GM13976 (cell line): Measurements from ENCODE around the gene MALAT1.
A peak's percentile ranks its signal among the peaks of the same experiment; 100 is the strongest.

Source experiments
- DNase-seq: peaks from one replicate; pipeline ENCODE4 v3.0.0; 2012; ENCODE audit warnings: low spot score
- in situ Hi-C: fragments of 300-500 bp; cut with MboI; formaldehyde crosslinking; loops from one replicate; pipeline ENCODE4 v1.12.0; 2022; ENCODE audit warnings: low sequenced_read_pairs, mixed read lengths, inconsistent platforms; ENCODE audit not compliant: unreplicated experiment
- TF ChIP-seq, protein P1 (sequence below): IDR thresholded peaks from 2 replicates; pipeline ENCODE4 v1.5.1; 2012; ENCODE audit warnings: borderline replicate concordance, mild to moderate bottlenecking; ENCODE audit not compliant: insufficient read depth; ENCODE audit errors: extremely low read depth, missing control alignments, control extremely low read depth

Gene MALAT1

DNA sequence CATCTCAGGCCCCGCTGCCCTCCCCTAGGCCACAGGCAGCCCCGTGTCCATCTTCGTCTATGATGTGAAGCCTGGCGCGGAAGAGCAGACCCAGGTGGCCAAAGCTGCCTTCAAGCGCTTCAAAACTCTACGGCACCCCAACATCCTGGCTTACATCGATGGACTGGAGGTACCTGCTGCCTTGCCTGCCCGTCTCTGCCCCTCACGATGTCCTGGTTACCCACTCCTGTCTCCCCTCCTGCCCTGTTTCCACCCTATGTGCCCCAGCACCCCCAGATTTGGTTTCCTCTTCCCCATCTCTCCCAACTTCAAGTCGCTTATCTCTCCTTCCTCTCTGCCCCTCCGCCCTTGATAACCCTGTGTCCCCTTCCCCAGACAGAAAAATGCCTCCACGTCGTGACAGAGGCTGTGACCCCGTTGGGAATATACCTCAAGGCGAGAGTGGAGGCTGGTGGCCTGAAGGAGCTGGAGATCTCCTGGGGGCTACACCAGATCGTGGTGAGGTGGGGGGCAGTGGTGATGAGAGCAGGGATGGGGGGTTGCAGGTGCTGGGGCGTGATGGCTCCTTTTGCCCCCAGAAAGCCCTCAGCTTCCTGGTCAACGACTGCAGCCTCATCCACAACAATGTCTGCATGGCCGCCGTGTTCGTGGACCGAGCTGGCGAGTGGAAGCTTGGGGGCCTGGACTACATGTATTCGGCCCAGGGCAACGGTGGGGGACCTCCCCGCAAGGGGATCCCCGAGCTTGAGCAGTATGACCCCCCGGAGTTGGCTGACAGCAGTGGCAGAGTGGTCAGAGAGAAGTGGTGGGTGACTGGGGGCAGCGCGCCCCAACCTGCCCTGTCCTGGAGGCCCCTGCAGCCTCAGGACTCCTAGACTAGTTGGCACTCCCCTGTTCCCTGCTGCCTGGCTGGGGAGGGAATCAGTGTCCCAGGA, 27.0 kb downstream of the MALAT1 start:
- in situ Hi-C loops: no loop called here
- TF ChIP-seq, protein P1, sequence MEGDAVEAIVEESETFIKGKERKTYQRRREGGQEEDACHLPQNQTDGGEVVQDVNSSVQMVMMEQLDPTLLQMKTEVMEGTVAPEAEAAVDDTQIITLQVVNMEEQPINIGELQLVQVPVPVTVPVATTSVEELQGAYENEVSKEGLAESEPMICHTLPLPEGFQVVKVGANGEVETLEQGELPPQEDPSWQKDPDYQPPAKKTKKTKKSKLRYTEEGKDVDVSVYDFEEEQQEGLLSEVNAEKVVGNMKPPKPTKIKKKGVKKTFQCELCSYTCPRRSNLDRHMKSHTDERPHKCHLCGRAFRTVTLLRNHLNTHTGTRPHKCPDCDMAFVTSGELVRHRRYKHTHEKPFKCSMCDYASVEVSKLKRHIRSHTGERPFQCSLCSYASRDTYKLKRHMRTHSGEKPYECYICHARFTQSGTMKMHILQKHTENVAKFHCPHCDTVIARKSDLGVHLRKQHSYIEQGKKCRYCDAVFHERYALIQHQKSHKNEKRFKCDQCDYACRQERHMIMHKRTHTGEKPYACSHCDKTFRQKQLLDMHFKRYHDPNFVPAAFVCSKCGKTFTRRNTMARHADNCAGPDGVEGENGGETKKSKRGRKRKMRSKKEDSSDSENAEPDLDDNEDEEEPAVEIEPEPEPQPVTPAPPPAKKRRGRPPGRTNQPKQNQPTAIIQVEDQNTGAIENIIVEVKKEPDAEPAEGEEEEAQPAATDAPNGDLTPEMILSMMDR: no peak
- DNase-seq: peak; percentile 13

GRCh38 chr11:65526744-65527143, 27.9 kb downstream of the MALAT1 start:
- no peak for DNase-seq
- in situ Hi-C loops: no loop called here
- TF ChIP-seq, protein P1: no peak

GRCh38 chr11:65528819-65529350, 30.0 kb downstream of the MALAT1 start:
- no peak for DNase-seq
- in situ Hi-C loops: no loop called here
- TF ChIP-seq, protein P1: no peak

GRCh38 chr11:65529475-65530156, 30.8 kb downstream of the MALAT1 start:
- in situ Hi-C loops: no loop called here
- DNase-seq: no peak
- TF ChIP-seq, protein P1: no peak

DNA sequence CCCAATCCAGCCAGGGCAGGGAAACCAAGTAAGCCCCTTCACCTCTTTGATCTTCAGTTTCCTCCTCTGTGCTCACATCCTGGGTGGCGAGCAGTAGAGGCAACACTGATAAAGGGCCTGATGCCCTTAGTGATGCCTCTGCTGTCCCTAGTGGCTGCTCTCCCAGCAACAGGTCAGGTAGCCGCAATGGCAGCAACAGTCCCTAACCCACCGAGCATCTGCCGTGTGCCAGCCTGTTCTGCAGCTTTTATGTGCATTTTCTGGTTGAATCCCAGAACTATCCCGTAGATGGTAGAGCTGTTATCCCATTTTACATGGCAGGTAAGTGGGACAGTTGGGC, 31.3 kb downstream of the MALAT1 start:
- DNase-seq: no peak
- TF ChIP-seq, protein P1: no peak
- in situ Hi-C loops: no loop called here

DNA sequence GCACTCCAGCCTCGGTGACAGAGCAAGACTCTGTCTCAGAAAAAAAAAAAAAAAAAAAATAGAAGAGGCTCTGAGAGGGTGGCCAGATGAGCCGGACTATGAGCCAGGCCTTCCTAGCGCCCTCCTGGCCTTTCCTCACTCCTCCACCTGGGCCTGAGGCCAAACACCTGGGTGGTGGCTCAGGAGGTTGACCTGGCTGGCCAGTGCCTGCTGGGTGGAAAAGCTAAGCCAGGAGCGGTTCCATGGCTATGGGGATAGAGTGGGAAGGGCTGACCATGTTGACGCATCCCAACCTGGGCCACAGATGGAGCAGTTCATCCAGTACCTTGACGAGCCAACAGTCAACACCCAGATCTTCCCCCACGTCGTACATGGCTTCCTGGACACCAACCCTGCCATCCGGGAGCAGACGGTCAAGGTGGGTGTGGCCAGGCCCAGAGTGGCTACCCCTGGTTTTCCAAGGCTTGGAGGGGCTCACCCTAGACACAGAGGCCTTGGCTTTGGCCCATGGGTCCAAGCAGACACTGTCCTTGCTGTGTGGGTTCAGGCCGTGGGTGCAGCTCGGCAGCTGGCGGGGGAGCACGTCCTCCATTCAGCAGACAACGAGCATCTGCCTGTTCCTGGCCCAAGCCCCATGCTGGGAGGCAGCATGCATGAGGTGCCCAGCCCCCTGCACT, 33.7 kb downstream of the MALAT1 start:
- TF ChIP-seq, protein P1: no peak
- in situ Hi-C loops: no loop called here
- no peak for DNase-seq
